HepG2 (cell line): Measurements from ENCODE around the gene MRPL54. TPM values are rescaled to one million over a fixed set of nuclear protein-coding genes. Genes with fewer than 3 reads are reported as not detected.
"Not testable (repeated sequence)": the region's sequence is repeated elsewhere in the genome, so short reads cannot be mapped to it uniquely, and the experiment has no call there.

ENCODE experiments used
- ATAC-seq: fragments of 200-7000 bp; cut with Tn5 transposase; 3 replicates; pipeline ENCODE4 v1.9.1; 2020; ENCODE audit warnings: mild to moderate bottlenecking, moderate library complexity
- BruUV-seq: library from RNA; stranded (reverse); fragments of 400-500 nt; replicated peaks from 2 replicates; lab custom pipeline; 2021; lab: Mats Ljungman, UMichigan
- CTCF ChIA-PET: fragments of 300-600 bp; formaldehyde crosslinking; extraction: SDS; loops from one replicate; lab custom pipeline; 2021; ENCODE audit warnings: low total read pairs, inconsistent platforms, low intra/inter-chr PET ratio; lab: Yijun Ruan, JAX
- POLR2A ChIA-PET: fragments of 350-600 bp; sonication (Branson Sonifier 250); formaldehyde crosslinking; loops from one replicate; lab custom pipeline; 2020; ENCODE audit warnings: antibody characterized with exemption, inconsistent platforms; lab: Yijun Ruan, JAX
- DNase-seq: peaks from one replicate; pipeline ENCODE4 v3.0.0-alpha.2; 2015; ENCODE audit warnings: low spot score
- FAIRE-seq: peaks from 3 replicates; lab custom pipeline; 2011; peaks lifted over from hg19 to GRCh38; lab: Jason Lieb, UNC
- H2AFZ ChIP-seq: one replicate; pipeline ENCODE4 v1.6.1; 2011; ENCODE audit warnings: low read length, inconsistent platforms
- H3K27ac ChIP-seq: fragments of 300-600 bp; 3 replicates; pipeline ENCODE4 v1.8.0; 2011; ENCODE audit warnings: mixed run types, mild to moderate bottlenecking, mixed read lengths, low read length, inconsistent platforms; ENCODE audit not compliant: insufficient read depth; ENCODE audit errors: extremely low read length
- H3K27me3 ChIP-seq, 2 experiments: fragments of 200-600 bp in 1 of 2; 2 replicates in 1 of 2; 3 replicates in 1 of 2; pipeline versions ENCODE4 v1.6.0 to v1.8.0; 2011; ENCODE audit warnings: low read length in 2 of 2, mild to moderate bottlenecking in 2 of 2, moderate library complexity in 2 of 2, inconsistent platforms in 1 of 2; ENCODE audit not compliant: insufficient read depth in 2 of 2, control insufficient read depth in 1 of 2
- H3K36me3 ChIP-seq, 2 experiments: fragments of 200-600 bp in 1 of 2; replicated peaks in 1 of 2; 2 replicates in 1 of 2; 3 replicates in 1 of 2; pipeline versions ENCODE4 v1.5.1 to v1.8.0; 2011; ENCODE audit warnings: low read length in 2 of 2, inconsistent platforms in 1 of 2; ENCODE audit not compliant: insufficient read depth in 2 of 2, control insufficient read depth in 1 of 2
- H3K4me1 ChIP-seq: 2 replicates; pipeline ENCODE4 v1.5.1; 2012; ENCODE audit warnings: low read length, inconsistent platforms; ENCODE audit not compliant: insufficient read depth
- H3K4me2 ChIP-seq: 2 replicates; pipeline ENCODE4 v1.6.0; 2011; ENCODE audit warnings: low read depth, low read length, inconsistent platforms
- H3K4me3 ChIP-seq, 3 experiments: fragments of 200-600 bp in 1 of 3; sonication (generic), shearing (Covaris generic) in 1 of 3; replicated peaks in 1 of 3; 2 replicates each; pipeline ENCODE4 v1.5.1; 2011 to 2016; ENCODE audit warnings: low read length in 3 of 3, inconsistent platforms in 2 of 3, low read depth in 2 of 3, mild to moderate bottlenecking in 2 of 3, control low read depth in 1 of 3, mixed read lengths in 1 of 3; ENCODE audit not compliant: insufficient read depth in 1 of 3
- H3K79me2 ChIP-seq: one replicate; pipeline ENCODE4 v1.6.1; 2011; ENCODE audit warnings: low read length, inconsistent platforms; ENCODE audit not compliant: insufficient read depth
- H3K9ac ChIP-seq: 2 replicates; pipeline ENCODE4 v1.6.0; 2011; ENCODE audit warnings: mild to moderate bottlenecking, low read depth, low read length, inconsistent platforms; ENCODE audit not compliant: insufficient read depth
- H3K9me3 ChIP-seq: 2 replicates; pipeline ENCODE4 v1.5.1; 2012; ENCODE audit warnings: mild to moderate bottlenecking, low read length
- H4K20me1 ChIP-seq: 2 replicates; pipeline ENCODE4 v1.6.0; 2011; ENCODE audit warnings: inconsistent platforms, mild to moderate bottlenecking, low read length, moderate library complexity; ENCODE audit not compliant: insufficient read depth
- ATF5 ChIP-seq: sonication (generic); formaldehyde crosslinking; IDR thresholded peaks from 2 replicates; pipeline ENCODE4 v1.4.0; 2020; ENCODE audit warnings: mild to moderate bottlenecking, low read depth, missing genetic modification reagents
- EHMT2 ChIP-seq: fragments of 200-600 bp; sonication (generic); IDR thresholded peaks from 2 replicates; pipeline ENCODE4 v1.7.0; 2017; ENCODE audit warnings: antibody characterized with exemption, low read depth, low read length, borderline replicate concordance
- JARID2 ChIP-seq: sonication (generic); formaldehyde crosslinking; IDR thresholded peaks from 2 replicates; pipeline ENCODE4 v1.8.1; 2023; ENCODE audit warnings: missing genetic modification reagents, inconsistent platforms; ENCODE audit not compliant: insufficient replicate concordance
- PRDM15 ChIP-seq: sonication (generic); formaldehyde crosslinking; IDR thresholded peaks from 2 replicates; pipeline ENCODE4 v1.4.0; 2020; ENCODE audit warnings: missing genetic modification reagents
- ZFP82 ChIP-seq: sonication (generic); formaldehyde crosslinking; IDR thresholded peaks from 2 replicates; pipeline ENCODE4 v1.5.1; 2020; ENCODE audit warnings: mild to moderate bottlenecking, missing genetic modification reagents, borderline replicate concordance
- ZNF121 ChIP-seq: sonication (generic); formaldehyde crosslinking; IDR thresholded peaks from 2 replicates; pipeline ENCODE4 v1.5.0; 2020; ENCODE audit warnings: mild to moderate bottlenecking, missing genetic modification reagents
- ZNF180 ChIP-seq: sonication (generic); formaldehyde crosslinking; IDR thresholded peaks from 2 replicates; pipeline ENCODE4 v1.4.0; 2020; ENCODE audit warnings: low read depth, missing genetic modification reagents, borderline replicate concordance
- ZNF343 ChIP-seq: sonication (generic); formaldehyde crosslinking; IDR thresholded peaks from 2 replicates; pipeline ENCODE4 v1.4.0; 2020; ENCODE audit warnings: mild to moderate bottlenecking, missing genetic modification reagents
- ZNF432 ChIP-seq: sonication (generic); formaldehyde crosslinking; IDR thresholded peaks from 2 replicates; pipeline ENCODE4 v1.5.0; 2020; ENCODE audit warnings: missing genetic modification reagents, mild to moderate bottlenecking, borderline replicate concordance
- ZNF773 ChIP-seq: sonication (generic); formaldehyde crosslinking; IDR thresholded peaks from 2 replicates; pipeline ENCODE4 v1.4.0; 2020; ENCODE audit warnings: missing genetic modification reagents, borderline replicate concordance
- WGBS: methylation state at CpG from one replicate; pipeline ENCODE4 v1.1.6; 2017; ENCODE audit warnings: low lambda C conversion rate; 5-methylcytosine and 5-hydroxymethylcytosine counted together
- in situ Hi-C: cut with HindIII; loops from 2 replicates; pipeline ENCODE4 v1.10.0; 2017; ENCODE audit warnings: low pct_unique_long_range_greater_than_20kb; ENCODE audit not compliant: extremely low pct_ligation_motif_present
- intact Hi-C: fragments of 100-400 bp; cut with micrococcal nuclease; formaldehyde crosslinking; loops from one replicate; pipeline ENCODE4 v1.10.0; 2022; ENCODE audit not compliant: unreplicated experiment
- polyA plus RNA-seq, 8 experiments: library from polyadenylated mRNA; depleted of rRNA in 3 of 8; stranded (reverse) in 7 of 8; unstranded in 1 of 8; fragments of >200 nt; fragmentation: Illumina TruSeq in 4 of 8; extraction: Trizol in 4 of 8; gene quantifications; 2 replicates each; pipeline versions ENCODE4 v1.2.1 to v1.2.3, GENCODE V29; 2011 to 2016; ENCODE audit warnings: low read depth in 4 of 8, missing spikeins in 1 of 8, mixed read lengths in 1 of 8; ENCODE audit not compliant: insufficient read depth in 1 of 8
- total RNA-seq, 5 experiments: library from RNA; depleted of rRNA; stranded (reverse); fragments of >200 nt; fragmentation: Illumina TruSeq; extraction: Trizol; gene quantifications; 2 replicates each; pipeline ENCODE4 v1.2.3, GENCODE V29; 2016; ENCODE audit warnings: low read depth in 1 of 5

Gene MRPL54
- total and polyA plus RNA-seq, 2 of the 13 experiments (the other 11 are each of a cell fraction or from before 2014, with no cell fraction given) = 36.8 to 66.9 TPM

GRCh38 chr19:3758297-3758696 is 4.2 kb upstream of the MRPL54 start:
- intact Hi-C loops, H3K4me2 ChIP-seq, in situ Hi-C loops, CTCF ChIA-PET, H3K27me3 ChIP-seq, H3K27ac ChIP-seq, H3K79me2 ChIP-seq, H3K36me3 ChIP-seq, DNase-seq, H2AFZ ChIP-seq, H3K9ac ChIP-seq, H3K4me3 ChIP-seq, BruUV-seq, ATAC-seq, FAIRE-seq, H3K9me3 ChIP-seq, H4K20me1 ChIP-seq, POLR2A ChIA-PET: not testable (repeated sequence)
- WGBS = 96% methylated on average over 13 of the region's 13 CpGs
- peak; percentile 84 for TF ChIP-seq ZNF121 (CRISPR knock-in tag)
- H3K4me1 ChIP-seq = peaks cover 14% of the 10 kb centered on the region

GRCh38 chr19:3759482-3760254 is 2.8 kb upstream of the MRPL54 start:
- FAIRE-seq = no peak
- Histone ChIP-seq H3K36me3 (peaks cover 0 to 8% of the 10 kb centered on the region in 2 experiments; a peak in 2 of 5 replicates), H3K9me3 (no peaks in the 10 kb centered on the region), H3K27me3 (no peaks in the 10 kb centered on the region; a peak in 1 of 5 replicates), H3K4me1 (peaks cover 17% of the 10 kb centered on the region), H3K79me2 (peaks cover 12% of the 10 kb centered on the region), H3K27ac (no peak overlapping the region), H3K4me3 (no peak overlapping the region; a peak in 1 of 6 replicates), H3K4me2 (peak overlapping the region; percentile 88; the same call in 1 of the 2 replicates), H2AFZ (no peak overlapping the region), H4K20me1 (no peaks in the 10 kb centered on the region), H3K9ac (no peak overlapping the region)
- in situ Hi-C loops (no loop called here), intact Hi-C loops (loop anchor here (10.0 kb wide), 1 partner anchor 55 kb away; the partner anchor contains the start of genes PIP5K1C and TJP3)
- no peak for ATAC-seq
- DNase-seq = no peak
- 98% methylated on average over 9 of the region's 19 CpGs for WGBS
- POLR2A ChIA-PET = no interaction called here
- CTCF ChIA-PET = no interaction called here
- no TSS peak for BruUV-seq
- TF ChIP-seq ZNF343 (CRISPR knock-in tag) = no peak
- TF ChIP-seq JARID2 (CRISPR knock-in tag) = no peak
- TF ChIP-seq ZNF180 (CRISPR knock-in tag) = no peak
- no peak for TF ChIP-seq ZNF773 (CRISPR knock-in tag)
- no peak for TF ChIP-seq PRDM15 (CRISPR knock-in tag)
- no peak for TF ChIP-seq EHMT2
- no peak for TF ChIP-seq ZNF432 (CRISPR knock-in tag)
- no peak for TF ChIP-seq ATF5 (CRISPR knock-in tag)
- no peak for TF ChIP-seq ZFP82 (CRISPR knock-in tag)
